Raji (cell line): Measurements from ENCODE around the gene SRSF1.

Experiments
- POLR2A ChIP-seq: IDR thresholded peaks from 2 replicates; pipeline ENCODE4 v1.6.1; 2011; ENCODE audit warnings: low read depth, low read length, control low read depth; ENCODE audit not compliant: insufficient read depth

The SRSF1 gene

DNA sequence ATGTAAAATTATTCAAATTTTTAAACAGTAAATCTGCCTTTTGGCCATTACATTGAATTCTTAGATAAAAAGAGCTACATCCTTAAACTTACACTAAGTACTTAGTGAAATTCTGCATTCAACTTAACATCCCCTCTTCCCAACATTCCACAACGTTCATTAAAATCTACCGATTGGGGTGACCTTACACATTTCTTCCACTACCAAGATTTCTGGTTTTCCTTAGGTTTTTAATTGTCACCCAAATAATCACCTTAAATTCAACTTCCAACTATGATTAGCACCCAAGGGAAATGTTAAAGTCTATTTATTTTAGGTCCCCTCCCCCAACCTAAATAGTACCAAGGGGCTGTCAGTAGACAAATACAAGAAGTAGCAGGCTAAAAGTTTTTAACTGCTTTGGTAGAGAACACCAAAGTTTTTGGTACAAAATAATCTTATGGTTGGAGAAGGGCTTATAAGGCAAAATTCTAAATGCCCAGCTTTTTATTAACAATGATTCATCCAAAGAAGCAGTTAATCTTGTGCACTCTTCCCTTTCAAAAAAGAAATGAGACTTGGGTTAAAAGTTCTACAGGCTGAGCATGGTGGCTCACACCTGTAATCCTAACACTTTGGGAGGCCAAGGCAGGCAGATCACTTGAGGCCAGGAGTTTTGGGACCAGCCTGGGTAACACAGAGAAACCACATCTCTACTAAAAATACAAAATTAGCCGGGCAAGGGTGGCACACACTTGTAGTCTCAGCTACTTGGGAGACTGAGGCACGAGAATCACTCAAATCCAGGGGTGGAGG lies 4.7 kb downstream of the SRSF1 start:
- TF ChIP-seq POLR2A = no peak

DNA sequence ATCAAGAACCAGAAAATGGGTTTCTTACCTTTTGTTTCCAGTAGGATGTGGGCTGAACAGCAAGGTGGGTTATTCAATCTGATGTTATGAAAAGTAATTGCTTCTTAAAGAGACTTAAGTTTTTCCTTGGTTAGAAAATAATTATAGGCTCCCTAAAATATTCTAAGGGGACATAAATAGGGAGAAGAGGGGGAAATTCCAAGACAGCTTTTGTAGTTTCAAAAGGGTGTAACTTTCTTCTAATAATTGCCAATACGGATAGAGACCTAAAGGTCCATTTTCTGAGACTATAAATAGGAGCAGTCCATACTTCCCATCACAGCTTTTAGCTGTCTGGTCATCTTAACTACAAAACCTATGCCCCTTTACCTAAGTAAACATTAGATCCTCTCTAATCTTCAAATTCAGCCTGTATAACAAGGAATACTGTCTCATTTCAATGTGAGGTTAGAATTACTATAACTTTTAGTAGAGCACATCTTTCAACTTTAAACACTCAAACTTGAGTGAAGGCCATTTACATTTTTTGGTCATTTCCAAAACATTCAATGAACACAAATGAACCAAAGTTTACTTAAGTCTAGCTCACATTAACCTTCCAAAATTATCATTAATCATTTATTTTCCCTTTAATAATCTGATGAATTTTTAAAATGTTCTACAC lies 5.5 kb downstream of the SRSF1 start:
- TF ChIP-seq POLR2A = no peak

DNA sequence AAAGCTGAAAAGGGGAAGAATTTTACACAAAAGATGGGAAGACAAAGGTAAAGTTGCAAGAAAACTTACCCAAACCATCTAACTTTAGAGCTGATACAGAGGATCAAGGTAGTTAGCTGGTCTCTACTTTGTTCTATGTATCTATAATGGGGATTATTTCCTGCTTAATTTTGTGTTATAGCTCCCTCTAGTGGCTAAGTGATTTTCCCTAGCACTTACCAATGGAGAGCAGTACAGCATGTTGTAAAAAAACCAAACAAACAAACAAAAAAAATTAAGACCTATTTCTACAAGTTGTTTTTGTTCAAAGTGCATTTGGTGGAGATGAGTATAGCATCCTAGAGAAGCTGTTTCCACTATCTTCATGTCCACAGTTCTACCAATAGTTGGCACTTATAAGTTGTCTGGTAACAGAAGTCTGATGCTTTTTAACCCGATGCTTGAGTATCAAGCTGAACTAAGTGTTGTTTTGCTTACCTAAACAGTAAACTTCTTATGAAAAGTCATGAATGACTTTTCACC lies 7.5 kb downstream of the SRSF1 start:
- TF ChIP-seq POLR2A = no peak

DNA sequence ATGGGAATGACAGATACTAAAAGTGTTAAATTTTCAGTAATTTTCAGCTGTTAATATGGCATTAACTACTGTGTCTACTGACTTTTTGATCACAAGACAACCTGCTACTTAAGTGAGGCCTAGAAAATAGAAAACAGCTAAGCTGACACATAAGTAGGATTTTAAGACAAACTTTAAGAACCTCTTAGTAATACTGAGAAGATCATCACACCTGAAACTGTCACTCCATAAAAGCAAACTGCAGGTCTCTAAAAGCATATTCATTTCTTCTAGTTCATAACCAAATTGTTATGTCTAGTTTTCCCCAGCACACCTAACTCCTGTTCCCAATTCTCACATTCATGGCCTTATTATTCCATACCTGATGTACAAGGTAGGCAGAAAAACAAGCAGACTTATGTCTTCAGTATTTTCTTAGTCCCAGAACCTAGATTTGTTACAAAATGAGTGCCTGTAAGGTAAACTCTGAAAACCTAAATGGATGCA lies 8.0 kb downstream of the SRSF1 start:
- no peak for TF ChIP-seq POLR2A

DNA sequence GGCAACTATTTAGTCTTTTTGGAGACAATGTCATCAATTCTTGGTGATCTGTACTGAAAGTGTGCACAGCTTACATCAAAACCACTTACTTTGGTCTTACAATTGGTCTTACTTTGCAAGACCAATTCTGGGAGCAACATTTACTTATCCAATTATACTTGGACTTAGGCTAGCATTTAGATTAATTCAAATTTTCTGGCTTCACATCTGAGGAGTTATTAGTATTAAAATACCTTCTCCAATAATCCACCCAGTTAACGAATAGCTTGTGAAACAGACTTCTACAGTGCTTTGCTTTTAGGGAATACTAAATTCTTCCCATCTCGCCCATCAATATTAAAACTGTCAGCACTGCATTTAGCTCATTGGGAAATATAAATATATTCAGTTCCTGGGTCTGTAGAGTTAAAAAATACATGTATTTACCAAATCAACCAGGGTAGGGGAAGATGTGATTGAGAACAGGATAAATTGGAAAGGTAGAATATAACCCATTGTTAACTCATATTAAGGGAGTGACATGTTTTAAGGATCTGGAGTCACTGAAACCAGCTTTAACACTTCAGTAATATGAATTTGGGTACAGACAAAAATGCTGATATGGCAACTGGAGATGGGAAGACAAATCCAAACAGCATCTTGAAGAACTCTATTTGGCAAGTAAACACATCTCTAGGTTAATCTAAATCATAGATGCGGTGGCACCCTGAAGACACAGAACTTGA lies 9.8 kb downstream of the SRSF1 start:
- TF ChIP-seq POLR2A = no peak

DNA sequence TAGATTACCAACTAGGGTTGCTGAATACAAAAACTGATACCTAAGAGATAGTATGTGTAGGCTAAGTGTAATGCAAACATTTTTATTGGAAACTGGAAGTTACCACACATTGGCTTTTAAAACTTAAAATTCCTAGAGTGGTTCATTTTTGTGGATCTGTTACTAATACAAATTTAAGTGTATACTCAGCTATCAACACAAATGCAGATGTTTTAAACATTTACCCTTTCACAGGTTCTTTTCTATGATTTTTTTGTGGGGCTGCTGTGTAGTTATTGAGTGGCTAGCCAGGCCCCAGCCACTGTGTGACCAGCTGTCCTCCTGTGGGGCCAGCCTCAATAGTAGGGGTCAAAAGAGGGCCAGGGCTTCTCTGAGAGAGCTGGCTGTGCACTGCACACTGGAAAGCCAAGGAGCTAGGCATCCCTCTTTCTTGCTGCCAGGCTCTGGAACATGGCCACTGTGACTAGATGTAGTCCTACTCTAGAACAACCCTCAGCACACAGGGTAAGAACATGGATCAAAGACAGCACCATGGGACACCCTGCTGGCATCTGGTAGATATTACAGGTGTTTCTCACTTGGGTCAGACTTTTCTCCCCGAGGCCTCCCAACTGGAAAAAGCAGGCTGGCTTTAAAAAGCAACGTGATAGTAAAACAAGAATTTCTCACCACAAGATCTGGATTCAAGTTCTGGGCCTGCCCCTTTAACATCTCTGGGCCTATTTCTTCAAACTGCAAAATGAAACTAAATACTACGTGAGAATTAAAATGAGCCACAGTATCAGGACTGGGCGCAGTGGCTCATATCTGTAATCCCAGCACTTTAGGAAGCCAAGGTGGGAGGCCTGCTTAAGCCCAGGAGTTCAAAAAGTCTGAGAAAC lies 11.7 kb downstream of the SRSF1 start:
- TF ChIP-seq POLR2A = peak; percentile 27; the same call in 1 of the 2 replicates

DNA sequence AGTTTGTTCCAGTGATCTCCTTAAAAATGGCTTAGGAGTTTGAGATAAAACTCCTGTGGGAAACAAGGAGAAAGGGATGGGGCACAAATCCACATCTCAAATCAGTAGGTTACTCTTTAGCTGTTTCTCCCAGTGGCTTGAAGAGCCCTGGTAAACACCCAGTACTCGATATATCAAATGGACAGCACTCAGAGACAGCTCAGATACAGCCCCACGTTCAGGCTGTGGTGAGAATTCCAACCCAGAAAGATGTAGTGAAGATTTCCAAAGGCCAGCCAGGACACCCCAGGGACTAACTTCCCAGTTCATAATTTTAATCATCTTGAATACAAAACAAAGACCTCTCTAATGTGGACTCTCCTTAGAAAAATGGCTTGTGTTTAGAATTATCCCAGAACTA lies 12.6 kb downstream of the SRSF1 start:
- TF ChIP-seq POLR2A = no peak

DNA sequence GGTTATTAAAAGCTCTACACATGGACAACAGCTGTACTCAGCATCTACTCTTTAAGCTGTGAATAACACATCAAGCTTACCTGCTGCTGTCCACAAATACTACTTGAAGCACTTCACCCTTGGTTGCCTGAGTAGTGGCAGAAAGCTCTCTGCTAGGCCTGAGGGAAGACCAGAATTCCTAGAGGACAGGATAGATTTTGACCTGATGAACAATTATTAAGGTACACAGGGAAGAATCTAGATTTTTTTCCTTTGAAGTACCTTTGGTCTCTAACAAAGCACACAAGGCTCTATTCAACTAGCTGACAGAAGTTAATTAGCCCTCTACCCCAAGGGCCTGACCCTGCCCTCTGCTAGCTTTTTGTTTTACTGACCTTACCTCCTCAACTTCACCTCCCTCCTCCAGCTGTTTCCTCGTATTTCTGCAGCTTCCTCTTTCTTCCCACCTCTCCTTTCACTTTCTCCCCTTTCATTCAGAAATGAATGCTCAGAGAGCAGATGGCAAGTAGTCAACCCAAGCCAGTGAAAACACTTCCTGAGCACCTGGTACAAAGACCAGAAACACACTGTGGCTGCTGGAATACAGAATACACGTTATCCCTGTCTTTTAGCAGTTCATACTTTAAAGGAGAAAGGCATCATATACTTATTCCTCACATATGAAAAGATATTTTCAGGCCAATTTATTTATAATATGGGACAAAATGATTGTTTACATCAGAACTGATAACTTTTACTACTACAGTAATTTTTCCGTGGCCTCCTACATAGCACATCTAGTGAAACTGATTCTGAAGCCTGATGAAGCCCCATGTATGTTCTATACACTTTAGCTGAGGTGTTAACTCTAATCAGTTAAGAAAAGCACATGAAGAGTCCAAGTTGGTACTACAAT lies 13.3 kb downstream of the SRSF1 start:
- 0 out of 2 replicates have a peak, but pooled peaks have one; percentile 25 for TF ChIP-seq POLR2A

DNA sequence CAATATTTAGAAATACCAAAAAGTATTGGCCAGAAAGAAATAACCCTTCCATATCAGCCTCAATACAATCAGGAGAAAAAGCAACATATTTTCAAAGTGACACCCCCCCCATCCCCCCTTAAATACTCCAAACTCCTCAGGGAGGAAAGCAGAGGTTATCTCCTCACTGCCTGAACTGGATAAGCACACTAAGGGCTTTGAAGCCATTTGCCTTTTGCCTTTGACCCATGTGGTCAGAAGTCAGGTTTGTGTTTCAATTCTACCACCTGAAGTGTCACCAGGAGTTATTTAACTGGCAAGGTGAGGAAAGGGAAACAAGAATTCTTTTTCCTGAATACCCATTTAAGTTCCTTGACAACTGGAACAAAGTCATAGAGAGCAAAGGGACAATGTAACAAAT lies 15.5 kb downstream of the SRSF1 start:
- no peak for TF ChIP-seq POLR2A

DNA sequence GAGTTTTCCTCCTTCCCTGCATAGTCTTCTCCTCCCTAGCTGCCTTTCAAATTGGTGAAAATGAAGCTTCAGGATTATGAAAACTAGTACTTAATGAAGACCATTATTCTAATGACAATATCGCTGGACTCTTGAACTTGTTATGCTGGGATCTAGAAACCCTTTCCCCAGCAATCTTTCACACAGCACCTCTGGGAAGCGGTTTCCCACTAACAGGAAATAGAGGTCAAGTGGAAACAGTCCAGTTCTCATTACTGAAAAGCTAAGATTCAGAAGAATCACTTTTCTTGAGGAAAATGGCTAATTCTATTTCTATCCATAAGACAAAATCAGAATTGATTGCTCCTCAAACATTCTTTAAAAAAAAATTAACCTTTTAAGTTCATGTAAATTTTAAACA lies 17.0 kb downstream of the SRSF1 start:
- no peak for TF ChIP-seq POLR2A

DNA sequence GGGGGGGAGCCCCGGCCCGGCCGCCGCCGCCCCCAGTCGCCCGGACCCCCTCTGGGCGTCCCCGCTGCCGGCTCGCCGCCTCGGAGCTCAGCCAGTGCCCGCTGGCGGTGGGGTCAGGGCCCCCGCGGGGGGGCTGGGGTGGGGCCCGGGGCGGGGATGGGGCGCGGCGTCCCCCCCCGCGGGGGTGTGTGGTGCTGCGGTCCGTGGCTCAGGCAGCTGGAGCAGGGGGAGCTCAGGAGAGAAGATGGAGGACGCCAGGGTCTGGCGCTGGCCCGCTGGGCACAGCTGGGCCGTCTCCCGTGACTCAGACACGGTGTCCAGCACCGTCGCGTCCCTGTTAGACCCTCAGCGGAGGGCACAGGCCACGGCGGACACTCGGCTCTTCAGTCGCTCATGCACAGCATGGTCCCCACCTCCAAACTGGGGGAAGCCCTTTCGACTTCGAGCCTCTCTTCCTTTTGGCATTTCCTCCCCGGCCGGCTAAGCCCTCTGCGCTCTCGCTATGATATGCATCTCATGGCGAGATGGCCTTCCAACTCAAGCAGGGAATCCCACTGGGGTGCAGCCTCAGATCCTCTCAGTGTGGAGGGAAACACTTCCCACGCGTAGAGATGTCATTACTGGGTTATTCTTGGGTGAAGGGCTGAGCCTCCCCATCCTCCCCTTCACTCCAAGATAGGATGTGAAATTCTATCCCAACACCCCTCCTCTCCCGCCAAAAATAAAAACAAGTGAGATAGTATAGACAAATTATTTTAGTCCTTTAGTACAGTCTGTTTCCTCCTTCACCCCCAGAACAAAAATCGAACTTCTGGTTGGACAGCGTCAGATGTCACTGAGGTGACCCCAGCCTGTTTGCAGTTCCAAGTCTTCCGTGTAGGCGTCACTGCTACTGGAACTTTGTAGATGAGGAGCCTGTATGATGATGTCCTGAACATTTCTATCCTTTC lies 18.5 kb downstream of the SRSF1 start:
- TF ChIP-seq POLR2A = peak; percentile 77

DNA sequence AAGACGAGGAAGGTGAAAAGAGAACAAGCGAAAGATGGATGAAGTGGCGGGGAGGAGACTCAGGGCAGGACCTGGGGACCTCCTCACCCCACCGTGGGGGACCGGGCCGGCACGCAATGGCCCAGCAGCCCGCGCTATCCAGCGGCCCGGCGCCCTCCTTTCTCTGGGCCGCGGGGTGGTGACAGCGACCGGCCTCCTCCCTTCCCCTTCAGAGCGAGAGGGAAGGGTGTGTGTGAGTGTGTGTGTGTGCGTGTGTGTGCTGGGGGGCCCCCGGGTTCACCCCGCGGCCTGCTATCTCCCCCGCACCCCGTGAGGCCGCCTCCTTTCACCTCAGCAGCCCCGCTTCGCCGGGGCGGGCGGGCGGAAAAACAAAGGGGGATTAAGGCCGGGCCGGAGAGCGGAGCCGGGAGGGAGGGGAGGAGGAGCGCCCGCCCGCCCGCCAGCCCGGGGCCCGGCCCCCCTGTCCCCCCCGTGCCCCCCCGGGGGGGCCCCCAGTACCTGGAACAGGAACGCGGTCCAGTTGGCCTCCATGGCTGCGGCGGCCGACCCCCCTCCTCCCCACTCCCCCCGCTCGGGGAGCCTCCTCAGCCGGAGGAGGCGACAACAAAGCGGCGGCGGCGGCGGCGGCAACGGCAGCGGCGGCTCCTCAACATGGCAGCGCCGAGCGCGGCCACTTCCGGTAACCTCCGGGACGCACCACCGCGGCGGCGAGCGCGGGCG lies 19.3 kb downstream of the SRSF1 start, which contains the start of gene VEZF1:
Gene VEZF1, minus strand, starts transcription at position 674 of the 720 bp plus-strand sequence. Its CDS starts 143 bp downstream, at position 531.
- no peak for TF ChIP-seq POLR2A
